Transverse colon (tissue), 4 donors: ENCODE data around the gene PRPF6.

ENCODE experiments used
- CTCF ChIP-seq, 5 experiments: fragments of 200-600 bp in 3 of 5; fragments of 450-650 bp in 2 of 5; sonication (generic) in 3 of 5; IDR thresholded peaks; 1 replicate in 2 of 5; 2 replicates in 3 of 5; pipeline ENCODE4 v1.5.1; 2016 to 2017; ENCODE audit warnings: antibody characterized with exemption in 5 of 5, inconsistent platforms in 3 of 5, mild to moderate bottlenecking in 2 of 5, moderate library complexity in 1 of 5
- EP300 ChIP-seq: sonication (generic); formaldehyde crosslinking; IDR thresholded peaks from one replicate; pipeline ENCODE4 v1.6.1; 2017; ENCODE audit warnings: antibody characterized with exemption, low read depth
- POLR2A ChIP-seq: fragments of 450-650 bp; IDR thresholded peaks from one replicate; pipeline ENCODE4 v1.6.1; 2016; ENCODE audit warnings: antibody characterized with exemption, mild to moderate bottlenecking, moderate library complexity
- POLR2AphosphoS5 ChIP-seq, 3 donors: sonication (generic); formaldehyde crosslinking; IDR thresholded peaks; one replicate each; pipeline ENCODE4 v1.6.1; 2016; ENCODE audit warnings: antibody characterized with exemption in 3 of 3

- peak in 1 of 3 donors; percentile 23 for TF ChIP-seq POLR2AphosphoS5 (IDR thresholded peaks at IDR 0.05)
- no peak for TF ChIP-seq CTCF (IDR thresholded peaks at IDR 0.05)
- TF ChIP-seq POLR2A: no peak
- TF ChIP-seq EP300: no peak
These were observed 38.5 kb upstream of the PRPF6 start for GRCh38 chr20:63942250-63942951.
